Neural progenitor cell (in vitro differentiated cells): ENCODE measurements around the gene ATP5PD. TPM values are rescaled to one million over a fixed set of nuclear protein-coding genes. Genes with fewer than 3 reads are reported as not detected.

ENCODE experiments used
- DNase-seq: peaks from one replicate; pipeline ENCODE4 v3.0.0-alpha.2; 2016; ENCODE audit warnings: low spot score
- H2AFZ ChIP-seq: fragments of 200-600 bp; sonication (generic); replicated peaks from 2 replicates; pipeline ENCODE4 v1.6.1; 2016; ENCODE audit warnings: antibody characterized with exemption
- H3F3A ChIP-seq: fragments of 200-600 bp; sonication (generic); 2 replicates; pipeline ENCODE4 v1.6.1; 2016; ENCODE audit warnings: antibody characterized with exemption, low read depth
- H3K27ac ChIP-seq: fragments of 200-600 bp; sonication (generic); 2 replicates; pipeline ENCODE4 v1.5.1; 2016; ENCODE audit warnings: mild to moderate bottlenecking
- H3K27me3 ChIP-seq: fragments of 200-600 bp; sonication (generic); 2 replicates; pipeline ENCODE4 v1.6.1; 2016; ENCODE audit warnings: mild to moderate bottlenecking, moderate library complexity
- H3K36me3 ChIP-seq: fragments of 200-600 bp; sonication (generic); 2 replicates; pipeline ENCODE4 v1.5.1; 2016
- H3K4me1 ChIP-seq: fragments of 200-600 bp; sonication (generic); 2 replicates; pipeline ENCODE4 v1.6.1; 2016; ENCODE audit warnings: mixed run types
- H3K4me2 ChIP-seq: fragments of 200-600 bp; sonication (generic); 2 replicates; pipeline ENCODE4 v1.6.1; 2016
- H3K4me3 ChIP-seq: fragments of 200-600 bp; sonication (generic); 2 replicates; pipeline ENCODE4 v1.5.1; 2016
- H3K79me2 ChIP-seq: fragments of 200-600 bp; sonication (generic); 2 replicates; pipeline ENCODE4 v1.6.1; 2016; ENCODE audit warnings: low read depth
- H3K9ac ChIP-seq: fragments of 200-600 bp; sonication (generic); 2 replicates; pipeline ENCODE4 v1.6.1; 2016
- H3K9me3 ChIP-seq: fragments of 200-600 bp; sonication (generic); 2 replicates; pipeline ENCODE4 v1.5.1; 2016; ENCODE audit warnings: low read depth
- H4K20me1 ChIP-seq: fragments of 200-600 bp; sonication (generic); 2 replicates; pipeline ENCODE4 v1.6.1; 2016; ENCODE audit warnings: low read depth
- H3K27ac Mint-ChIP-seq: 3 replicates; pipeline ENCODE4 v1.8.0; 2021; ENCODE audit warnings: mixed read lengths
- H3K27me3 Mint-ChIP-seq: 2 replicates; pipeline ENCODE4 v1.8.0; 2022; ENCODE audit warnings: low read depth, mild to moderate bottlenecking, inconsistent platforms, moderate library complexity, mixed read lengths; ENCODE audit not compliant: insufficient read depth
- H3K36me3 Mint-ChIP-seq: 3 replicates; pipeline ENCODE4 v1.8.0; 2021; ENCODE audit warnings: mixed read lengths
- H3K4me1 Mint-ChIP-seq: 3 replicates; pipeline ENCODE4 v1.8.0; 2021; ENCODE audit warnings: mixed read lengths
- H3K4me3 Mint-ChIP-seq: 3 replicates; pipeline ENCODE4 v1.8.0; 2021; ENCODE audit warnings: mild to moderate bottlenecking, moderate library complexity, mixed read lengths
- H3K9me3 Mint-ChIP-seq: 3 replicates; pipeline ENCODE4 v1.8.0; 2020; ENCODE audit warnings: mixed read lengths
- CTCF ChIP-seq: fragments of 200-600 bp; sonication (generic); IDR thresholded peaks from 2 replicates; pipeline ENCODE4 v1.5.1; 2017; ENCODE audit warnings: antibody characterized with exemption, mild to moderate bottlenecking
- EZH2 ChIP-seq: fragments of 200-600 bp; sonication (generic); IDR thresholded peaks from 2 replicates; pipeline ENCODE4 v1.6.1; 2017; ENCODE audit warnings: antibody characterized with exemption, mild to moderate bottlenecking, moderate library complexity
- EZH2phosphoT487 ChIP-seq: fragments of 200-600 bp; sonication (generic); IDR thresholded peaks from 2 replicates; pipeline ENCODE4 v1.6.1; 2017; ENCODE audit warnings: antibody characterized with exemption
- total RNA-seq: library from RNA; depleted of rRNA; stranded (reverse); fragments of >200 nt; gene quantifications from 2 replicates; pipeline ENCODE4 v1.2.3, GENCODE V29; 2015; ENCODE audit warnings: low replicate concordance

Gene ATP5PD
- total RNA-seq, 1 donor from 2014 or later, result 268 TPM

GRCh38 chr17:75065562-75066151, 18.9 kb upstream of the ATP5PD start:
- no peaks in the 10 kb centered on the region for H3K36me3 ChIP-seq
- peak overlapping the region; percentile 33 for H3K27ac Mint-ChIP-seq
- no peak overlapping the region for H3K27ac ChIP-seq

GRCh38 chr17:75064867-75065561, 18.2 kb upstream of the ATP5PD start:
- no peak overlapping the region for H3K27ac Mint-ChIP-seq
- H3K27me3 Mint-ChIP-seq, result peaks cover 8% of the 10 kb centered on the region

More at GRCh38 chr17:75065562-75066151, 18.9 kb upstream of the ATP5PD start:
- Histone ChIP-seq H4K20me1 (no peaks in the 10 kb centered on the region), H3K9me3 (no peaks in the 10 kb centered on the region), H3K4me2 (no peak overlapping the region), H3K4me1 (no peaks in the 10 kb centered on the region), H3K9ac (no peak overlapping the region), H3K27me3 (no peaks in the 10 kb centered on the region), H2AFZ (no peak overlapping the region), H3K79me2 (no peaks in the 10 kb centered on the region), H3K4me3 (no peak overlapping the region), H3F3A (no peaks in the 10 kb centered on the region)
- Mint-ChIP-seq H3K36me3 (peaks cover 24% of the 10 kb centered on the region), H3K4me1 (no peaks in the 10 kb centered on the region), H3K4me3 (no peak overlapping the region), H3K9me3 (no peaks in the 10 kb centered on the region), H3K27me3 (peaks cover 8% of the 10 kb centered on the region)
- no peak for DNase-seq
- TF ChIP-seq EZH2, result no peak
- TF ChIP-seq EZH2phosphoT487, result no peak
- no peak for TF ChIP-seq CTCF

GRCh38 chr17:75064460-75064859, 17.7 kb upstream of the ATP5PD start:
- no peak for TF ChIP-seq EZH2
- TF ChIP-seq CTCF, result no peak
- no peak for TF ChIP-seq EZH2phosphoT487
- H4K20me1 ChIP-seq, result peaks cover 4% of the 10 kb centered on the region
- no peak overlapping the region for H3K27ac ChIP-seq
- no peaks in the 10 kb centered on the region for H3K4me1 ChIP-seq
- no peaks in the 10 kb centered on the region for H3F3A ChIP-seq
- no peaks in the 10 kb centered on the region for H3K36me3 ChIP-seq
- no peak overlapping the region for H2AFZ ChIP-seq
- no peak overlapping the region for H3K27ac Mint-ChIP-seq
- H3K79me2 ChIP-seq, result no peaks in the 10 kb centered on the region
- no peak for DNase-seq
- no peaks in the 10 kb centered on the region for H3K9me3 Mint-ChIP-seq
- no peak overlapping the region for H3K4me3 ChIP-seq
- H3K9me3 ChIP-seq, result no peaks in the 10 kb centered on the region
- no peak overlapping the region for H3K4me3 Mint-ChIP-seq
- no peak overlapping the region for H3K9ac ChIP-seq
- no peaks in the 10 kb centered on the region for H3K4me1 Mint-ChIP-seq
- peaks cover 28% of the 10 kb centered on the region for H3K36me3 Mint-ChIP-seq
- no peaks in the 10 kb centered on the region for H3K27me3 ChIP-seq
- no peak overlapping the region for H3K4me2 ChIP-seq
- H3K27me3 Mint-ChIP-seq, result peaks cover 8% of the 10 kb centered on the region

More at GRCh38 chr17:75064867-75065561, 18.2 kb upstream of the ATP5PD start:
- H3K4me1 Mint-ChIP-seq, result no peaks in the 10 kb centered on the region
- TF ChIP-seq CTCF (peak; percentile 24), EZH2phosphoT487 (no peak)
- Histone ChIP-seq H3F3A (no peaks in the 10 kb centered on the region), H3K9ac (no peak overlapping the region), H2AFZ (no peak overlapping the region), H3K27me3 (no peaks in the 10 kb centered on the region), H4K20me1 (no peaks in the 10 kb centered on the region), H3K79me2 (no peaks in the 10 kb centered on the region), H3K36me3 (no peaks in the 10 kb centered on the region), H3K4me3 (no peak overlapping the region), H3K4me2 (no peak overlapping the region), H3K9me3 (no peaks in the 10 kb centered on the region), H3K4me1 (no peaks in the 10 kb centered on the region), H3K27ac (no peak overlapping the region)
- H3K36me3 Mint-ChIP-seq, result peaks cover 24% of the 10 kb centered on the region
- DNase-seq, result peak; percentile 30
- H3K4me3 Mint-ChIP-seq, result no peak overlapping the region
- no peaks in the 10 kb centered on the region for H3K9me3 Mint-ChIP-seq
